ENCODE measurements around the gene TMC1. TPM values are rescaled to one million over a fixed set of nuclear protein-coding genes. Genes with fewer than 3 reads are reported as not detected.

TMC1 gene
- total and polyA plus RNA-seq, 2 of the 13 experiments (the other 11 are each of a cell fraction or from before 2014, with no cell fraction given), result 0.02 to 0.03 TPM

DNA sequence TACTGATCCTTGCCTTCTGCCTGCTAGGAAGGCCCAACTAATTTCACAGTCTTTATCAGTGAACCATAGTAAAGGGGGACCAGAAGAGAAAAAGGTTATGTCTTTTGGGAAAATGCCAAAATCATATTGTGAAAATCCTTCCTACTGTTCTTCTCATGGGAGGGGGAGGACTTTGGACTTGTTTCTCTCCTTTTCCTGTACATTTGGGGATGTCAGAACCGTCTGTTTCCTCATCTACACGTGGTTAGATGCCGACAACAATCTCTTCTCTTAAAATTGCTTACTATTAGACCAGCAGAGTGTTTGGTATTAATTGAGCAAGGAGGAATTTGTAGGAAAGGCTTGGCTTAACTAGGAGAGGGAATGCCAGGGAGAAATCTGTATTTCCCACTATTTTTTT is 77.2 kb downstream of the TMC1 start (continued):
- TF ChIP-seq ZNF609 (CRISPR knock-in tag; IDR thresholded peaks at IDR 0.05; ENCODE audit: borderline replicate concordance), result no peak
- TF ChIP-seq ZMAT3 (CRISPR knock-in tag; conservative IDR thresholded peaks at IDR 0.05), result no peak
- no peak for TF ChIP-seq ZNF576 (CRISPR knock-in tag; IDR thresholded peaks at IDR 0.05)
- no peak for TF ChIP-seq ZNF264 (CRISPR knock-in tag; IDR thresholded peaks at IDR 0.05)
- TF ChIP-seq ZSCAN22 (CRISPR knock-in tag; IDR thresholded peaks at IDR 0.05), result no peak
- TF ChIP-seq HDAC2 (CRISPR knock-in tag; IDR thresholded peaks at IDR 0.05), result no peak

DNA sequence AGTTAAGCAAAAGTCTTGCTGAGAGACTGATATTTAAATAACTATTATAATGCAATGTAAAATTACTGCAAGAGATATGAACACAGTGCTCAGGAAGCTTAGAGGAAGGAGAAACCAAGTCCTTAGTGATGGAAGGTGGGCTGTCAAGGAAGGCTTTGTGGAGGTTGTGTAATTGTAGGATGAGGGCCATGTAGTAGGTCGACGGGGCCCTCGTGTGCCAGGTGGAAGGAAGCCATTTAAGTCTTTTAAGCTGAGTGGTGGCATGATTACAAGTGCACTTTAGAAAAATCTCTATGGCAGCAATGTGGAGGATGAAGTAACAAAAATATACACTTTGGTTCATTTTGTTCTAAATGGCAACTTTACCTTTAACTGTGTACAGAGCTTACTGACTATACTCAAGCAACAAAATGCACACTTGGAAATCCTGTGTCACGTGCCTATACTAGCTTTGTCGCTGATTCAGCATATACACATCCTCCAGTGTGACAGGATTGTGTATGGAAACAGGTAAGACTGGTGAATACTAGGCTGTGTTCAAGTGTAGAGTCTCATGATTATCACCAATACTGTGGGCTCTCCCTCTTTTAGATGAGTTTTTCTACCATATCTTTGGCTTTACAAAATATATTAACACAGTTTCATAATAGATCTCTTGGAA is 78.6 kb downstream of the TMC1 start:
- POLR2A ChIA-PET, result no interaction called here
- TF ChIP-seq STAG1 (CRISPR knock-in tag; IDR thresholded peaks at IDR 0.05) (peak; percentile 38), KDM3A (CRISPR knock-in tag; IDR thresholded peaks at IDR 0.05; ENCODE audit: low read depth) (no peak), JUND (CRISPR knock-in tag; IDR thresholded peaks at IDR 0.05) (no peak)
- TF ChIP-seq, protein P1, sequence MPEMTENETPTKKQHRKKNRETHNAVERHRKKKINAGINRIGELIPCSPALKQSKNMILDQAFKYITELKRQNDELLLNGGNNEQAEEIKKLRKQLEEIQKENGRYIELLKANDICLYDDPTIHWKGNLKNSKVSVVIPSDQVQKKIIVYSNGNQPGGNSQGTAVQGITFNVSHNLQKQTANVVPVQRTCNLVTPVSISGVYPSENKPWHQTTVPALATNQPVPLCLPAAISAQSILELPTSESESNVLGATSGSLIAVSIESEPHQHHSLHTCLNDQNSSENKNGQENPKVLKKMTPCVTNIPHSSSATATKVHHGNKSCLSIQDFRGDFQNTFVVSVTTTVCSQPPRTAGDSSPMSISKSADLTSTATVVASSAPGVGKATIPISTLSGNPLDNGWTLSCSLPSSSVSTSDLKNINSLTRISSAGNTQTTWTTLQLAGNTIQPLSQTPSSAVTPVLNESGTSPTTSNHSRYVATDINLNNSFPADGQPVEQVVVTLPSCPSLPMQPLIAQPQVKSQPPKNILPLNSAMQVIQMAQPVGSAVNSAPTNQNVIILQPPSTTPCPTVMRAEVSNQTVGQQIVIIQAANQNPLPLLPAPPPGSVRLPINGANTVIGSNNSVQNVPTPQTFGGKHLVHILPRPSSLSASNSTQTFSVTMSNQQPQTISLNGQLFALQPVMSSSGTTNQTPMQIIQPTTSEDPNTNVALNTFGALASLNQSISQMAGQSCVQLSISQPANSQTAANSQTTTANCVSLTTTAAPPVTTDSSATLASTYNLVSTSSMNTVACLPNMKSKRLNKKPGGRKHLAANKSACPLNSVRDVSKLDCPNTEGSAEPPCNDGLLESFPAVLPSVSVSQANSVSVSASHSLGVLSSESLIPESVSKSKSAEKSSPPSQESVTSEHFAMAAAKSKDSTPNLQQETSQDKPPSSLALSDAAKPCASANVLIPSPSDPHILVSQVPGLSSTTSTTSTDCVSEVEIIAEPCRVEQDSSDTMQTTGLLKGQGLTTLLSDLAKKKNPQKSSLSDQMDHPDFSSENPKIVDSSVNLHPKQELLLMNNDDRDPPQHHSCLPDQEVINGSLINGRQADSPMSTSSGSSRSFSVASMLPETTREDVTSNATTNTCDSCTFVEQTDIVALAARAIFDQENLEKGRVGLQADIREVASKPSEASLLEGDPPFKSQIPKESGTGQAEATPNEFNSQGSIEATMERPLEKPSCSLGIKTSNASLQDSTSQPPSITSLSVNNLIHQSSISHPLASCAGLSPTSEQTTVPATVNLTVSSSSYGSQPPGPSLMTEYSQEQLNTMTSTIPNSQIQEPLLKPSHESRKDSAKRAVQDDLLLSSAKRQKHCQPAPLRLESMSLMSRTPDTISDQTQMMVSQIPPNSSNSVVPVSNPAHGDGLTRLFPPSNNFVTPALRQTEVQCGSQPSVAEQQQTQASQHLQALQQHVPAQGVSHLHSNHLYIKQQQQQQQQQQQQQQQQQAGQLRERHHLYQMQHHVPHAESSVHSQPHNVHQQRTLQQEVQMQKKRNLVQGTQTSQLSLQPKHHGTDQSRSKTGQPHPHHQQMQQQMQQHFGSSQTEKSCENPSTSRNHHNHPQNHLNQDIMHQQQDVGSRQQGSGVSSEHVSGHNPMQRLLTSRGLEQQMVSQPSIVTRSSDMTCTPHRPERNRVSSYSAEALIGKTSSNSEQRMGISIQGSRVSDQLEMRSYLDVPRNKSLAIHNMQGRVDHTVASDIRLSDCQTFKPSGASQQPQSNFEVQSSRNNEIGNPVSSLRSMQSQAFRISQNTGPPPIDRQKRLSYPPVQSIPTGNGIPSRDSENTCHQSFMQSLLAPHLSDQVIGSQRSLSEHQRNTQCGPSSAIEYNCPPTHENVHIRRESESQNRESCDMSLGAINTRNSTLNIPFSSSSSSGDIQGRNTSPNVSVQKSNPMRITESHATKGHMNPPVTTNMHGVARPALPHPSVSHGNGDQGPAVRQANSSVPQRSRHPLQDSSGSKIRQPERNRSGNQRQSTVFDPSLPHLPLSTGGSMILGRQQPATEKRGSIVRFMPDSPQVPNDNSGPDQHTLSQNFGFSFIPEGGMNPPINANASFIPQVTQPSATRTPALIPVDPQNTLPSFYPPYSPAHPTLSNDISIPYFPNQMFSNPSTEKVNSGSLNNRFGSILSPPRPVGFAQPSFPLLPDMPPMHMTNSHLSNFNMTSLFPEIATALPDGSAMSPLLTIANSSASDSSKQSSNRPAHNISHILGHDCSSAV (CRISPR knock-in tag; IDR thresholded peaks at IDR 0.05; ENCODE audit: borderline replicate concordance), result no peak

More for the DNA sequence above, 78.6 kb downstream of the TMC1 start:
- FAIRE-seq (no peak), ATAC-seq (no peak), DNase-seq (ENCODE audit: low spot score) (no peak)
- no peaks in the 10 kb centered on the region for H3K36me3 ChIP-seq (replicated peaks in 1 of 2; ENCODE audit: control insufficient read depth in 1 of 2, insufficient read depth in 2 of 2, low read length in 2 of 2)
- BruUV-seq (replicated peaks), result no TSS peak
- H2AFZ ChIP-seq (ENCODE audit: low read length), result no peak overlapping the region
- intact Hi-C loops (cut with micrococcal nuclease; ENCODE audit: unreplicated experiment) (no loop called here), in situ Hi-C loops (cut with HindIII; ENCODE audit: extremely low pct_ligation_motif_present, low pct_unique_long_range_greater_than_20kb) (loop anchor here (25.0 kb wide), 1 partner anchor 563 kb away; no protein-coding TSS in a partner anchor)
- no peak overlapping the region for H3K4me3 ChIP-seq (replicated peaks in 1 of 3; ENCODE audit: insufficient read depth in 1 of 3, low read depth in 2 of 3, low read length in 3 of 3)
- H3K27ac ChIP-seq (ENCODE audit: extremely low read length, insufficient read depth, low read length), result no peak overlapping the region
- 13% methylated on average over 5 of the region's 5 CpGs for WGBS (ENCODE audit: low lambda C conversion rate)
- no peaks in the 10 kb centered on the region for H3K27me3 ChIP-seq (ENCODE audit: control insufficient read depth in 1 of 2, insufficient read depth in 2 of 2, low read length in 2 of 2)
- CTCF ChIA-PET (ENCODE audit: low intra/inter-chr PET ratio, low total read pairs), result no interaction called here
- H3K4me2 ChIP-seq (ENCODE audit: low read depth, low read length), result no peak overlapping the region
- H3K9ac ChIP-seq (ENCODE audit: insufficient read depth, low read depth, low read length), result no peak overlapping the region
- H3K4me1 ChIP-seq (ENCODE audit: insufficient read depth, low read length), result no peaks in the 10 kb centered on the region
- no peaks in the 10 kb centered on the region for H3K79me2 ChIP-seq (ENCODE audit: insufficient read depth, low read length)
- no peaks in the 10 kb centered on the region for H3K9me3 ChIP-seq (ENCODE audit: low read length)
- H4K20me1 ChIP-seq (ENCODE audit: insufficient read depth, low read length), result no peaks in the 10 kb centered on the region

Data from HepG2 (cell line).